NCI-H2029 treated with DMSO at 0.1 percent for 48 hours (cell line): ENCODE results near the gene PGM5.

Experiments
- DNase-seq: peaks from one replicate; lab custom pipeline; 2025; lab: John Stamatoyannopoulos, UW

The PGM5 gene

GRCh38 chr9:68437785-68438184 is 81.4 kb downstream of the PGM5 start:
- peak; percentile 8 for DNase-seq

- DNase-seq = peak; percentile 17
Observed at GRCh38 chr9:68443624-68444023, 87.2 kb downstream of the PGM5 start.

- DNase-seq = no peak
Observed at GRCh38 chr9:68446836-68447235, 90.4 kb downstream of the PGM5 start.

- no peak for DNase-seq
Observed at GRCh38 chr9:68447611-68448010, 91.2 kb downstream of the PGM5 start.

- no peak for DNase-seq
Observed at GRCh38 chr9:68454579-68455334, 98.3 kb downstream of the PGM5 start.

- DNase-seq = no peak
Observed at GRCh38 chr9:68455451-68455850, 99.0 kb downstream of the PGM5 start.

GRCh38 chr9:68457803-68458202 is 101.4 kb downstream of the PGM5 start:
- DNase-seq = no peak

- DNase-seq = no peak
Observed at GRCh38 chr9:68458918-68459317, 102.5 kb downstream of the PGM5 start.

GRCh38 chr9:68462105-68462775 is 105.8 kb downstream of the PGM5 start:
- DNase-seq = no peak

GRCh38 chr9:68470067-68470466 is 113.7 kb downstream of the PGM5 start:
- no peak for DNase-seq

- no peak for DNase-seq
Observed at GRCh38 chr9:68470634-68471033, 114.2 kb downstream of the PGM5 start.

GRCh38 chr9:68472119-68472518 is 115.7 kb downstream of the PGM5 start:
- DNase-seq = no peak

- no peak for DNase-seq
Observed at GRCh38 chr9:68473790-68474189, 117.4 kb downstream of the PGM5 start.

- no peak for DNase-seq
Observed at GRCh38 chr9:68476422-68476821, 120.0 kb downstream of the PGM5 start.

- no peak for DNase-seq
Observed at GRCh38 chr9:68476847-68477246, 120.4 kb downstream of the PGM5 start.

GRCh38 chr9:68480807-68481206 is 124.4 kb downstream of the PGM5 start:
- no peak for DNase-seq

GRCh38 chr9:68482548-68482947 is 126.1 kb downstream of the PGM5 start:
- no peak for DNase-seq

- DNase-seq = no peak
Observed at GRCh38 chr9:68488126-68488525, 131.7 kb downstream of the PGM5 start.

- no peak for DNase-seq
Observed at GRCh38 chr9:68489646-68490045, 133.2 kb downstream of the PGM5 start.

- no peak for DNase-seq
Observed at GRCh38 chr9:68492806-68493205, 136.4 kb downstream of the PGM5 start.

- DNase-seq = no peak
Observed at GRCh38 chr9:68493541-68493940, 137.1 kb downstream of the PGM5 start.

- DNase-seq = no peak
Observed at GRCh38 chr9:68493958-68494577, 137.7 kb downstream of the PGM5 start.

- DNase-seq = no peak
Observed at GRCh38 chr9:68495247-68495646, 138.8 kb downstream of the PGM5 start.
